ENCODE data around the gene NDN.

The NDN gene

DNA sequence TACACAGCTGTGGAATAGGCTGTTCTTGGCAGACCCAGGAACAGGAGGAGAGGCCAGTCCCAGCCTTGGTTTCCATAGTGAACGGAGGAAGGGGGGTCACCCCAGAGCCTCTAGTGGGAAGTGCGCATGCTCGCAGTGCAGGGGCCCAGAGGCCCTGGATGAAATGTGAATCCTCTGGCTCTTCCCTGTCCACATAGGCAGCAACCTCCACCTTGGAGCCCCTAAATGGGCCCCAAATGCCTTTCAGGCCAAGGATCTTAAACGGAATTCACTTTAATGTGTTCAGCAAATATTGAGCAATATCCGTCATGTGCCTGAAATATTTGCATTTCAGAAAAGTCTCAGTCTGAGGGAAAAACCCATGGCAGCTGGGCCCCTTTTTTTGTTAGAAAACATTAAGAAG is 3.3 kb upstream of the NDN start:
- Histone ChIP-seq H3K36me3 (ENCODE audit: insufficient read depth, low read length) (no peaks in the 10 kb centered on the region), H2AFZ (ENCODE audit: low read length) (no peak overlapping the region), H3K27me3 (ENCODE audit: insufficient read depth, low read length, poor library complexity, severe bottlenecking) (no peaks in the 10 kb centered on the region), H4K20me1 (ENCODE audit: insufficient read depth, low read length, poor library complexity, severe bottlenecking) (no peaks in the 10 kb centered on the region), H3K4me2 (ENCODE audit: low read depth, low read length, poor library complexity, severe bottlenecking) (no peak overlapping the region), H3K9me2 (replicated peaks; ENCODE audit: low read depth, low read length) (no peaks in the 10 kb centered on the region), H3K4me1 (ENCODE audit: insufficient read depth, low read length, poor library complexity, severe bottlenecking) (no peaks in the 10 kb centered on the region), H3K9ac (ENCODE audit: low read depth, low read length, poor library complexity, severe bottlenecking) (no peak overlapping the region), H3K79me2 (ENCODE audit: insufficient read depth, low read length) (no peaks in the 10 kb centered on the region), H3K9me3 (ENCODE audit: insufficient read depth, low read depth, low read length) (peaks cover 5% of the 10 kb centered on the region; the same call in 1 of the 2 replicates), H3F3A (ENCODE audit: low read depth) (no peaks in the 10 kb centered on the region), H3K4me3 (ENCODE audit: low read length, poor library complexity, severe bottlenecking) (no peak overlapping the region)
- TF ChIP-seq, protein P1, sequence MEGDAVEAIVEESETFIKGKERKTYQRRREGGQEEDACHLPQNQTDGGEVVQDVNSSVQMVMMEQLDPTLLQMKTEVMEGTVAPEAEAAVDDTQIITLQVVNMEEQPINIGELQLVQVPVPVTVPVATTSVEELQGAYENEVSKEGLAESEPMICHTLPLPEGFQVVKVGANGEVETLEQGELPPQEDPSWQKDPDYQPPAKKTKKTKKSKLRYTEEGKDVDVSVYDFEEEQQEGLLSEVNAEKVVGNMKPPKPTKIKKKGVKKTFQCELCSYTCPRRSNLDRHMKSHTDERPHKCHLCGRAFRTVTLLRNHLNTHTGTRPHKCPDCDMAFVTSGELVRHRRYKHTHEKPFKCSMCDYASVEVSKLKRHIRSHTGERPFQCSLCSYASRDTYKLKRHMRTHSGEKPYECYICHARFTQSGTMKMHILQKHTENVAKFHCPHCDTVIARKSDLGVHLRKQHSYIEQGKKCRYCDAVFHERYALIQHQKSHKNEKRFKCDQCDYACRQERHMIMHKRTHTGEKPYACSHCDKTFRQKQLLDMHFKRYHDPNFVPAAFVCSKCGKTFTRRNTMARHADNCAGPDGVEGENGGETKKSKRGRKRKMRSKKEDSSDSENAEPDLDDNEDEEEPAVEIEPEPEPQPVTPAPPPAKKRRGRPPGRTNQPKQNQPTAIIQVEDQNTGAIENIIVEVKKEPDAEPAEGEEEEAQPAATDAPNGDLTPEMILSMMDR (conservative IDR thresholded peaks at IDR 0.05; ENCODE audit: low read length), result no peak
- no peak for TF ChIP-seq EZH2phosphoT487 (IDR thresholded peaks at IDR 0.05; ENCODE audit: borderline replicate concordance)

DNA sequence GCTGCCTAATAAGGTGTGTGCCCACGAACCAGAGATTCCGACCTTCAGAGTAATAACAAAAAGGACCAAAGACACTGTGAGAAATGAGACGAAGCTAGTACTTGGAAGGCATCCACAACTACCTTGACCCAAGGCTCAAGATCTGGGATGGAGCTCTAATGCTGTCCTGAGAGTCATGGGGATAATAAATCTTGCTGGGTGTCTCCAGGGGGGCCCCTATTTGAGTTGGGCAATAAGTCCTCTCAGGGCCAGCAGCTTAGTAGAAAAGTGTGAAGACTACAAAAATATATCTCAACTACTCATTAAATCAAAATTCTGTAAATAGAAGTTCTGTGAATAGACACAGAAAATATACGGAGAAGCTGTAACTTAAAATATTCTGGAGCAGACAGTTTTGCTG is 2.9 kb upstream of the NDN start:
- Histone ChIP-seq H4K20me1 (ENCODE audit: insufficient read depth, low read length, poor library complexity, severe bottlenecking) (no peaks in the 10 kb centered on the region), H2AFZ (ENCODE audit: low read length) (no peak overlapping the region), H3K27me3 (ENCODE audit: insufficient read depth, low read length, poor library complexity, severe bottlenecking) (no peaks in the 10 kb centered on the region), H3K9me2 (replicated peaks; ENCODE audit: low read depth, low read length) (no peaks in the 10 kb centered on the region), H3K36me3 (ENCODE audit: insufficient read depth, low read length) (no peaks in the 10 kb centered on the region), H3K4me3 (ENCODE audit: low read length, poor library complexity, severe bottlenecking) (no peak overlapping the region), H3K4me1 (ENCODE audit: insufficient read depth, low read length, poor library complexity, severe bottlenecking) (no peaks in the 10 kb centered on the region), H3K9ac (ENCODE audit: low read depth, low read length, poor library complexity, severe bottlenecking) (no peak overlapping the region), H3K9me3 (ENCODE audit: insufficient read depth, low read depth, low read length) (peaks cover 5% of the 10 kb centered on the region; the same call in 1 of the 2 replicates), H3K79me2 (ENCODE audit: insufficient read depth, low read length) (no peaks in the 10 kb centered on the region), H3F3A (ENCODE audit: low read depth) (no peaks in the 10 kb centered on the region), H3K4me2 (ENCODE audit: low read depth, low read length, poor library complexity, severe bottlenecking) (no peak overlapping the region)
- no peak for TF ChIP-seq EZH2phosphoT487 (IDR thresholded peaks at IDR 0.05; ENCODE audit: borderline replicate concordance)
- TF ChIP-seq, protein P1 (conservative IDR thresholded peaks at IDR 0.05; ENCODE audit: low read length), result no peak

DNA sequence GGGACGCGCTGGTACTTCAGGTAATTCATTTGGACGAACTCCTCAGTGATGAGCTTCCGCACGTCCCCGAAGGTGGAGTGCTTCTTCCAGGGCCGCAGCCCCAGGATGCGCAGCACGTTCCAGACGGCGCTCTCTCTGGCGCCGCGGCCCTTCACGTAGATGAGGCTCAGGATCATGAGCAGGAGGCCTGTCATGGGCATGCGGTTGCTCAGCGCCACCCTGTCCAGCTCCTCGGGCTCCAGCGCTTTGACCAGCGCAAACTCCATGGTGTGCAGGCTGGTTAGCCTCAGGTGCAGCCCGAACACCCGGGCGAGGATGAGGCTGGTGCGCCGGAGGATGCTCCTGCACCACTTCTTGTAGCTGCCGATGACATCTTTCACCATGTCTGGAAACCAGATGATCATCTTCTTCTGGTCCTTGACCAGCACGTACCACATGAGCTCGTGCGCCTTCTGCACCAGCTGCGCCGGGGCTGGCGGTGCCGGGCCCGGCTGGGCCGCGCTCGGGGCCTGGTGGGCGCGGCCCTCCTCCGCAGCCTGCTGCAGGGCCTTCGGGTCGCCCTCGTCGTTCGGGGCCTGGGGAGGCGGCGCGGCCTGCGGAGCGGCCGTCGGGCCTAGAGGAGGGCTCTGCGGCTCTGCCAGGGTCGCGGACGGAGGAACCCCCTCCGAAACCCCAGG is 501 bp downstream of the NDN start:
- Histone ChIP-seq H3K36me3 (ENCODE audit: insufficient read depth, low read length) (no peaks in the 10 kb centered on the region), H3K79me2 (ENCODE audit: insufficient read depth, low read length) (no peaks in the 10 kb centered on the region), H3K9me3 (ENCODE audit: insufficient read depth, low read depth, low read length) (peaks cover 5% of the 10 kb centered on the region; the same call in 1 of the 2 replicates), H3K9ac (ENCODE audit: low read depth, low read length, poor library complexity, severe bottlenecking) (no peak overlapping the region), H3F3A (ENCODE audit: low read depth) (no peaks in the 10 kb centered on the region), H3K4me2 (ENCODE audit: low read depth, low read length, poor library complexity, severe bottlenecking) (no peak overlapping the region), H3K4me3 (ENCODE audit: low read length, poor library complexity, severe bottlenecking) (no peak overlapping the region), H4K20me1 (ENCODE audit: insufficient read depth, low read length, poor library complexity, severe bottlenecking) (no peaks in the 10 kb centered on the region), H3K9me2 (replicated peaks; ENCODE audit: low read depth, low read length) (no peaks in the 10 kb centered on the region), H2AFZ (ENCODE audit: low read length) (no peak overlapping the region), H3K4me1 (ENCODE audit: insufficient read depth, low read length, poor library complexity, severe bottlenecking) (no peaks in the 10 kb centered on the region), H3K27me3 (ENCODE audit: insufficient read depth, low read length, poor library complexity, severe bottlenecking) (no peaks in the 10 kb centered on the region)
- TF ChIP-seq, protein P1 (conservative IDR thresholded peaks at IDR 0.05; ENCODE audit: low read length), result no peak
- TF ChIP-seq EZH2phosphoT487 (IDR thresholded peaks at IDR 0.05; ENCODE audit: borderline replicate concordance), result no peak

All from Loucy (cell line).